Measurements from ENCODE around the gene ERMARD.

ERMARD gene

DNA sequence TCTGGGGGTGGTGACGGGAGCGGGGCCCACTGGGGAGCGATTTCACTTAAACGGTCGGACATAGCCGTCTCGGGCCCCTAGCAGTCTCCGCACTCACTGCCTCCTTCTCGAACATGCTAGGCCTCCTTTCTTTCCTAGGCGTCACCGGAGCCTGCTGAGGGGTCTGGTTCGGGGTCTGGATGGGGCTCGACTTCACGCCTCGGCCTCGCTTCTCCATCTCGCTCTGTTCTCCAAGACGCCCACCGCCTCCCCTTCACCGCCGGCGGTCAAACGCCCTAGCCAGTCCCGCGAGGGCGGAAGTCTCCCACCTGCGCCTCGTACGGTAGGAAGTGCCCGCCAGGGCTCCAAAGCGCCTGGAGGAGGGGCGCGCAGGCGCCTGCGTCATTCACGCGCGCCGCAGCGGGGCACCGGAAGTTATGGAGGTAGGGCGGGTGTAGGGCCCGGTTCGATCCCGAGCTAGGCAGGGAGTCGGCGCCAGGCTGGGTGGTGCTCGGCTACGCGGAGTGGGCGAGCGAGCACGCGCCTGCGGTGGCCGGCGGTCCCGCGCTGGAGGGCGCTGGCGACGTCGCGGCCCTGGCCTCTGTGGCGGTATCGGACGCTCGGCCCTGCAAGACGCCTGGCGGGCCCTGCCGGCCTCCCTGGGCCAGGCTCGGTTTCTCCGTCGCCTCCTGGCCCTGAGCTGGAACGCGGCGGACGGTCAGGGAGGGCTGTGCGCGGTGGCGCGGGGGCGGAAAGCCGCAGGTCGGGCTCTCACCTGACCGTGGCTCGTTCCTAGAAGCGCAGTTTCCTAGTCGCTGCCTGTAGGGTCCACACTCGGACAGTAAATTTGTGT lies at the start of gene ERMARD, which contains the start of gene DYNLT2:
Gene ERMARD, plus strand, starts transcription at position 381 of the 832 bp plus-strand sequence. Its CDS starts 36 bp downstream, at position 417.
Gene DYNLT2, minus strand, starts transcription at position 331 of the 832 bp plus-strand sequence. Its CDS starts 114 bp downstream, at position 217.
- peak; percentile 76 for DNase-seq (ENCODE audit: low spot score)

- peak; percentile 85 for DNase-seq (ENCODE audit: low spot score)
These were observed 49.2 kb upstream of the ERMARD start, which contains the start of the genes C6orf120 and WDR27 for GRCh38 chr6:169701954-169702839. TSS of gene C6orf120 (plus strand) at chr6:169702126. CDS start at chr6:169702460, 334 bp downstream. TSS of gene WDR27 (minus strand) at chr6:169702029. CDS start at chr6:169689005, 13,024 bp downstream.

DNA sequence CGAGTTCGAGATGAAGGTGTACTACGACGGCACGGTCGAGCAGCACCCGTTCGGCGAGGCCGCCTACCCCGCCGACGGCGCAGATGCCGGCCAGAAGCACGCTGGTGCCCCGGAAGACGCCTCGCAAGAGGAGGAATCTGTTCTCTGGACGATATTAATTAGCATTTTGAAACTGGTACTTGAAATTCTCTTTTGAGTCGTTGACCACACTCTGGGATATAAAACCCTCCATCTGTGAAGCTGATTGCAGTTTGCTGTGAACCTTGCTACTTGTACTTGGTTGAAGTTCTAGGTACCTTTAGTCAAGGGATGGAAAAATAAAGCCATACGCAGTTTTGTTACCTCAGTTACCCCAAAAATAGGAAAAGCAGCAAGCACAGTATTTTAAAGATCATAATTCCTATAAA lies 48.6 kb upstream of the ERMARD start:
- no peak for DNase-seq (ENCODE audit: low spot score)

- no peak for DNase-seq (ENCODE audit: low spot score)
These were observed 43.6 kb upstream of the ERMARD start for GRCh38 chr6:169707772-169708171.

DNA sequence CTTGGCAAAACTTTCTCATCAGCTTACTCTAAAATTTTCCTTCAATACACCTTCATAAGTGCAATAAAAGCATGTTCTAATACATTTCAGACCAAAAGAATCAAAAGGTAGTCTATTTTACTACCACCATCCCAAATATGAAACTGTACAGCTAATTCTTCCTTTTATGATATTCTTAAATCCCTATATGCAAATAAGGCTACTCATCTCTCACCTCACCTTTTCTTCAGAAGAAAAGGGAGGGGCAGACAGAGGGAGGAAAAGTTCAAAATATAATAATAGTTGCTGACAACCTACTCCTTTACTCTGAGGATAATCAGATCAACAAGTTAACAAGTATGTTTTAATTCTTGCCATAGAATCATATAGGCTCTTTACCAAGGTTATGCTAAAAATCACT lies 42.1 kb upstream of the ERMARD start:
- no peak for DNase-seq (ENCODE audit: low spot score)

GRCh38 chr6:169710009-169710408 lies 41.4 kb upstream of the ERMARD start:
- no peak for DNase-seq (ENCODE audit: low spot score)

- DNase-seq (ENCODE audit: low spot score): no peak
These were observed 37.2 kb upstream of the ERMARD start for GRCh38 chr6:169714178-169714577.

- DNase-seq (ENCODE audit: low spot score): no peak
These were observed 36.8 kb upstream of the ERMARD start for GRCh38 chr6:169714595-169714994.

DNA sequence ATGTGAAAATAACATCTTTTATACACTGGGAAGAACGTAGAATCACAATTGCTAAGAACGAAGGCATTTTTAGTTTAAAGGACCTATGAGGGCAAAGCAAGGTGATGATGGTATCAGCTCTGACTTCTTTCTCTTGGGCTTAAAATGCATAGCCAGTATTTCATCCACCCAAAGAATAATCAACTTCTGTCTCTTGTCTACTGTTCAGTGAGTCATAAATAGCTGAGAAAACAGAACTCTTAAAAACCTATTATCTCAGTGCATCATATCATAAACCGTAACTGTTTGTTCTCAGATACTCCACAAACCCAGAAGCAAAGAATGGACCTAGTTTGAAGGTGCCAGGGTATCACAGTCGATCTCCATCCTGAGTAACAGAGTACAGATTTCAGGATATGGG lies 32.3 kb upstream of the ERMARD start:
- DNase-seq (ENCODE audit: low spot score): no peak

DNA sequence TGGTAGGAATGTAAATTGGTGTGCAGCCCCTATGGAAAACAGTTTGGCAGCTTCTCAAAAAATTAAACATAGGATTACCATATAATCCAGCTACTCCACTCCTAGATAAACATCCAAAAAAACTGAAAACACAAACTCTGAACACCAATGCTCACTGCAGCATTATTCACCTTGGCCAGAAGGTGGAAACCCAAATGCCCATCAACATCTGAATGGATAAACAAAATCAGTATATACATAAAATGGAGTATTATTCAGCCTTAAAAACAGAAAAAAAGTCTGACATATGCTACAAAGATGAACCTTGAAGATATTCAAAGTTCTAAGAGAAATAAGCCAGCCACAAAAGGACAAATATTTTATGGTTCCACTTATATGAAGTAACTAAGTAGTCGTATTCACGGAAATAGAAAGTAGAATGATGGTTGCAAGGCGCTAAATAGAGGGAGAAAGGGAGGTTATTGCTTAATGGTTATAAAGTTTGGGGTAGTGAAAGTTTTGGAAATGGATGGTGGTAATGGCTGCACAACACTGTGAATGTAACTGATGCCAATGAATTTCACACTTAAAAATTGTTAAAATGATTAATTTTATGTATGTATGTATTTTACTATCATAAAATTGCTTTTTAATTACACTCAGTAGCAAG lies 31.1 kb upstream of the ERMARD start:
- no peak for DNase-seq (ENCODE audit: low spot score)

DNA sequence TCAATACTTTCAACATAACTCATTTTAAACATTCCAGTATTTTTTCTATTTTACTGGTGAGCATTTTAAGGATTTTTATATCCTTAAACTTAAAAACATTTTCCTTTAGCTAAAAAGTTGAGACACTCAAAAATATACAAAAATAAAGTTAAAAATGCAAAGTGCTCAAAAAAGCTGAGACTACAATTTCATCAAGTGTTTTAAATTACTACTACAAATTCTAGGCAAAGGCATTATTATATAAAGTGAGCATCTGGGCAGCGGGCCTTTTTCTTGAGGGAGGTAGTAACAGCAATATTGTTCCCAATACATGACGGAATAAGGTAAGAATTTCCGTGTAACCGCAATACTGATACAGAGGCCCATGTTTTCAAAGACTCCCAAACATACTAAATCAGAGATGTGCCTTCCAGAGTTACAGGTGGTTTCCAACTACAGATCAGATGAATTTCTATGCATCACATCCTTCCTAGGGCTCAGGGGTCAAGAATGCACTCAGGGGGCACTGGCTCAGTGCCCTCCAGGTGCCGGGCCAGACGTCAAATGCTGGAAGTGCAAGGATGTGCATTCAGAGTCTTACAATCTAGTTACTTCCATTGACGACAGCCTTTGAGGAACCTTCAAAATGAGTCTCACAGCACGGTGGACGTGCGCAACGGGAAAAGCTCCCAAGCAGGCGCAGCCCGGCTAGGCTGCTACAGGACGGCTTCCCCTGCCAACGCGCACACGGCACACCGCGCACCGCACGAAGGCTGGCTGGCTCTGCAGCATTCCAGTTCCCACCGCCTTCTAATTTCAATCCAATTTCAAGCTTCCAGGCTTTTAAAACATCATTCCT lies 28.8 kb upstream of the ERMARD start:
- DNase-seq (ENCODE audit: low spot score): peak; percentile 51

- peak; percentile 41 for DNase-seq (ENCODE audit: low spot score)
These were observed 28.1 kb upstream of the ERMARD start for GRCh38 chr6:169723200-169723909.

GRCh38 chr6:169723991-169724493 lies 27.4 kb upstream of the ERMARD start:
- DNase-seq (ENCODE audit: low spot score): peak; percentile 46

DNA sequence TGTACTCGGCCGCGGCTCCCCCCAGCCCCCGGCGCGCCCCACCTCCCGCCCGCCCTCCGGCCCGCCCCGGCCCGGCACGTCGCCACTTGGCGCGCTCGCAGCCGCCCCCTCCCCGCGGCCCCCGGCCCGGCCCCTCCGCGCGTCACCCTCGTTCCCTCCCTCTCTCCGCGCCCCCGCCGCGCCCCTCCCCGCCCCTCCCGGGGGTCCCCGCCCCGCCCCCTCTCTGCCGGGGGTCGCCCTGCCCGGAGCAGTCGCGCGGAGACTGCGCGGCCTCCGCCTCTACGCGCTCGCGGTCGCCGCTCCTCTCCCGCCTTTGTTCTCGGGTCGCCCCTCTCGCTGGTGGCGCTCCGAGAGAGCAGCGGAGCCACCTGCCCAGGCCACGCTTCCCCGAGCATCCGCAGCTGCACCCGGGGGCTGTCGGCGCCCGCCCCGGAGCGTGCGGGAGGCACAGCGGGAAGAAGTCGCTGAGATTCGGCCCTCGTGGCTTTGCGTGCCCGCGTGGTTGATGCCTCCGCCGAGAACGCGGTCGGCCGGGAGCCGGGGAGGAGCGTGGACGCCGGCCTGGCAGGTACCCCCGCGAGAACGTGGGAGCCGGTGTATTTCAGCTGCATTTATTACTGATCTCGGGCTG lies 26.8 kb upstream of the ERMARD start, which contains the start of gene PHF10:
Gene PHF10, minus strand, starts transcription at position 7 of the 631 bp plus-strand sequence. CDS start 569 bp downstream, outside the sequence.
- DNase-seq (ENCODE audit: low spot score): peak; percentile 78

GRCh38 chr6:169725125-169726048 lies 26.0 kb upstream of the ERMARD start:
- DNase-seq (ENCODE audit: low spot score): peak; percentile 71

GRCh38 chr6:169726049-169726400 lies 25.4 kb upstream of the ERMARD start:
- DNase-seq (ENCODE audit: low spot score): no peak

- no peak for DNase-seq (ENCODE audit: low spot score)
These were observed 24.5 kb upstream of the ERMARD start for GRCh38 chr6:169726963-169727362.

DNA sequence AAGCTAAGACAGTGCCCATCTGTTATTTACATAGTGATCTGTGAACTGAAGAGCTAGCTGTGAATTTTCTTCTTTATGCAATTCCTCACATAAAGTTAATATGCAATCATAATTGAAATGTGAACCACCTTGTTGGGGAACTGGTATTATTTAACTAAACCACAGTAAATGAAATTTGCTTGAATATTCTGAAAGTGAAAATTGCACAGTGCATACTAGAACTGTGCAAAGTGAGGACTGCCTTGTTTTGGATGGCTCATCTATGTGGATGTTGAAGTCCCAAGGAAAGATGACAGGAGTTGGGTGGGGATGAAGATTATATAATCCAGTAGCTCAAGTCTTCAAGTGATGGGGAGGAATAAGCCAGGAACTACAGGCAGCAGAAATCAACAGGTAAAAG lies 21.5 kb upstream of the ERMARD start:
- no peak for DNase-seq (ENCODE audit: low spot score)
